GM23248 (cell line): Measurements from ENCODE around the gene FSTL4.

ENCODE experiments used
- EZH2 ChIP-seq: fragments of 200-600 bp; sonication (generic); IDR thresholded peaks from 2 replicates; pipeline ENCODE4 v1.6.1; 2018; ENCODE audit warnings: antibody characterized with exemption, mild to moderate bottlenecking; ENCODE audit not compliant: insufficient read depth, poor library complexity, severe bottlenecking
- EZH2phosphoT487 ChIP-seq: fragments of 200-600 bp; sonication (generic); IDR thresholded peaks from 2 replicates; pipeline ENCODE4 v1.6.1; 2018; ENCODE audit warnings: antibody characterized with exemption, moderate library complexity, mild to moderate bottlenecking, low read depth; ENCODE audit not compliant: insufficient read depth

DNA sequence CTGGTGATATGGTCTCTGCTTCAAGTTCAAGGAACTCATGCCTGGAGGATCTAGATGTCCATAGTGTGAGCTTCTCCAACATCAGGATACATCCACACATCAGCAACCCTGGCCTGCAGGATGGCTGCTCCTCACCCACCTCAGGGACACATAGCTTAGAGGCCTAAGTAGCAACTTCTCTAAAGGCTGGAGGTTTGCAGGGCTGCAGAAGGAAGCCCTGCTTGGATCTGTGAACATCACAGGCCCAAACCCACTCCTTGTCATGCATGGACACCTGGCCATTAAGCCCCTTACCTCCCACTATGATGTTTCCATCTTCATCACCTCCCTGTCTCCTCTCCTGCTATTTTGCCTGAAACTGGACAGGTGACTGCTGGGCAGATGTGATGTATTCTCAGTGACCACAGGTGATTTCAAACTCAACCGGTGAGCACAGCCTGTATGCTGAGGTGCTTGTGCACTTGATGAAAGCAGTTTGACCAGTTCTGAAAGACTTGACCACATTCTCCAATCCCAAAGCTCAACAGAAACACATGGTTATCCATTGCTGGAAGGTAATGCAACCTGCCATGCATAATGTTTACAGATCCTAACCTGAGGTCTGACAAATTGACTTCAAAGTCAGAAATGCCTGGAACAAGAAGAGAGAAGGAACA, 205.2 kb downstream of the FSTL4 start:
- TF ChIP-seq EZH2phosphoT487: no peak
- TF ChIP-seq EZH2: no peak
